Pancreas (tissue), 10 donors: ENCODE results near the gene SDCBP2. TPM values are rescaled to one million over a fixed set of nuclear protein-coding genes. Genes with fewer than 3 reads are reported as not detected.

Experiments used
- ATAC-seq, 4 donors: fragments of 200-7000 bp; cut with Tn5 transposase; one replicate each; pipeline versions ENCODE4 v1.8.0 to v1.9.1; 2020; ENCODE audit warnings: mild to moderate bottlenecking in 4 of 4, moderate library complexity in 4 of 4
- DNase-seq, 6 donors: peaks; one replicate each; pipeline ENCODE4 v3.0.0-alpha.2; 2020
- FAIRE-seq: peaks from 2 replicates; lab custom pipeline; 2012; peaks lifted over from hg19 to GRCh38; lab: Jason Lieb, UNC
- H3K27ac ChIP-seq, 4 donors: fragments of 200-600 bp; sonication (generic); 1 replicate in 3 of 4; 2 replicates in 1 of 4; pipeline versions ENCODE4 v1.5.0 to v1.8.0; 2020
- H3K27me3 ChIP-seq, 4 donors: fragments of 200-600 bp; one replicate each; pipeline ENCODE4 v1.8.0; 2021
- H3K36me3 ChIP-seq, 3 donors: fragments of 200-600 bp; sonication (generic) in 1 of 3; one replicate each; pipeline versions ENCODE4 v1.5.0 to v1.8.0; 2020 to 2021
- H3K4me1 ChIP-seq, 3 donors: fragments of 200-600 bp; one replicate each; pipeline ENCODE4 v1.8.0; 2021
- H3K4me3 ChIP-seq, 4 donors: fragments of 200-600 bp; sonication (generic) in 2 of 4; one replicate each; pipeline versions ENCODE4 v1.5.0 to v1.8.0; 2020 to 2021
- H3K9me3 ChIP-seq, 4 donors: fragments of 200-600 bp; one replicate each; pipeline ENCODE4 v1.8.0; 2021
- CTCF ChIP-seq, 4 donors: fragments of 200-600 bp; sonication (generic) in 3 of 4; IDR thresholded peaks; one replicate each; pipeline versions ENCODE4 v1.5.0 to v1.8.0; 2021; ENCODE audit warnings: antibody characterized with exemption in 4 of 4
- WGBS, 2 donors: extraction: QIAGEN DNeasy Blood & Tissue Kit; methylation state at CpG; one replicate each; pipeline ENCODE4 v1.1.7; 2013; 5-methylcytosine and 5-hydroxymethylcytosine counted together
- intact Hi-C, 3 donors: fragments of 100-400 bp; cut with DNase I; formaldehyde crosslinking; loops; one replicate each; pipeline versions ENCODE4 v1.11.1 to v1.14.2; 2022
- polyA plus RNA-seq, 2 donors: library from polyadenylated mRNA; stranded (reverse); fragments of 200-250 nt; gene quantifications; one replicate each; pipeline ENCODE4 v1.2.3, GENCODE V29; 2013
- total RNA-seq, 6 donors: library from RNA; stranded (reverse); fragmentation: NEBNext Ultra II Directional in 4 of 6; extraction: Animal tissue kit (Norgen Biotek cat#: 25700) in 4 of 6; gene quantifications; one replicate each; pipeline versions ENCODE4 v1.2.1 to v1.2.4, GENCODE V29; 2021 to 2023
- donor health status: healthy with polysubstance abuse.
- donor health status: DM: no; HTN: no; CAD: no; lungs with moderate emphysema.
- donor health status: DM: no; HTN: no; CAD: no.
- donor health status: control.
- donor health status: control.
- donor health status: Bipolar disorder and iron deficiency.
- donor health status: DM: yes; HTN: yes; CAD: no.
- donor health status: DM: no; HTN: no; CAD: no.
- donor health status: DM: no; HTN: no; CAD: no.
- donor health status: DM: yes; HTN: yes; CAD: no.

Gene SDCBP2
- total and polyA plus RNA-seq, 8 donors, result 4.7 to 23.8 (median 12.0) TPM

- DNase-seq, result no peak
- no peak for TF ChIP-seq CTCF (IDR thresholded peaks at IDR 0.05)
These were observed 34.4 kb downstream of the SDCBP2 start for GRCh38 chr20:1294497-1294896.

GRCh38 chr20:1293641-1294379, 35.1 kb downstream of the SDCBP2 start:
- Histone ChIP-seq H3K4me1 (no peaks in the 10 kb centered on the region), H3K4me3 (no peak overlapping the region), H3K27me3 (no peaks in the 10 kb centered on the region), H3K9me3 (no peaks in the 10 kb centered on the region), H3K27ac (no peak overlapping the region), H3K36me3 (no peaks in the 10 kb centered on the region)
- TF ChIP-seq CTCF (IDR thresholded peaks at IDR 0.05), result no peak
- 51 to 60% methylated on average over 6 of the region's 6 CpGs for WGBS, 2 donors
- DNase-seq (peak in 2 of 6 donors; percentile 35 to 39), FAIRE-seq (no peak), ATAC-seq (peak in 3 of 4 donors; percentile 51 to 79 (median 68))
- intact Hi-C loops, result no loop called here

More at GRCh38 chr20:1294497-1294896, 34.4 kb downstream of the SDCBP2 start:
- Histone ChIP-seq H3K27me3 (no peaks in the 10 kb centered on the region), H3K36me3 (no peaks in the 10 kb centered on the region), H3K4me3 (no peak overlapping the region), H3K4me1 (no peaks in the 10 kb centered on the region), H3K9me3 (no peaks in the 10 kb centered on the region), H3K27ac (no peak overlapping the region)
- FAIRE-seq (no peak), ATAC-seq (peak in 1 of 4 donors; percentile 14)
- 82 to 91% methylated on average over 8 of the region's 8 CpGs for WGBS, 2 donors
- intact Hi-C loops, result no loop called here

GRCh38 chr20:1292620-1293019, 36.3 kb downstream of the SDCBP2 start:
- 90 to 96% methylated on average over 1 of the region's 1 CpG for WGBS, 2 donors

GRCh38 chr20:1291191-1291741, 37.7 kb downstream of the SDCBP2 start:
- TF ChIP-seq CTCF (IDR thresholded peaks at IDR 0.05), result no peak
- H3K36me3 ChIP-seq, result no peaks in the 10 kb centered on the region
- H3K4me1 ChIP-seq, result no peaks in the 10 kb centered on the region
- 70 to 83% methylated on average over 5 of the region's 5 CpGs for WGBS, 2 donors
- FAIRE-seq (no peak), ATAC-seq (no peak), DNase-seq (no peak)
- H3K27me3 ChIP-seq, result no peaks in the 10 kb centered on the region
- no peak overlapping the region for H3K4me3 ChIP-seq
- H3K27ac ChIP-seq, result no peak overlapping the region
- intact Hi-C loops, result no loop called here
- no peaks in the 10 kb centered on the region for H3K9me3 ChIP-seq

More at GRCh38 chr20:1292620-1293019, 36.3 kb downstream of the SDCBP2 start:
- no peak for DNase-seq
- Histone ChIP-seq H3K36me3 (no peaks in the 10 kb centered on the region), H3K4me1 (no peaks in the 10 kb centered on the region), H3K4me3 (no peak overlapping the region), H3K27ac (no peak overlapping the region), H3K9me3 (no peaks in the 10 kb centered on the region), H3K27me3 (no peaks in the 10 kb centered on the region)
- FAIRE-seq, result no peak
- no peak for TF ChIP-seq CTCF (IDR thresholded peaks at IDR 0.05)
- intact Hi-C loops, result no loop called here
- no peak for ATAC-seq
